Kidney (tissue), 22 donors: ENCODE data around the gene THEMIS. TPM values are rescaled to one million over a fixed set of nuclear protein-coding genes. Genes with fewer than 3 reads are reported as not detected.

Experiments
- DNase-seq, 5 donors: peaks; one replicate each; pipeline ENCODE4 v3.0.0-alpha.2; 2013 to 2020
- FAIRE-seq: peaks from 2 replicates; lab custom pipeline; 2012; peaks lifted over from hg19 to GRCh38; lab: Jason Lieb, UNC
- H3K27ac ChIP-seq, 2 donors: one replicate each; pipeline ENCODE4 v1.7.0; 2013; ENCODE audit warnings: low read depth in 2 of 2, low read length in 2 of 2, inconsistent platforms in 1 of 2
- H3K27me3 ChIP-seq: one replicate; pipeline ENCODE4 v1.7.1; 2013; ENCODE audit warnings: low read length, inconsistent platforms; ENCODE audit not compliant: control insufficient read depth, insufficient read depth
- H3K36me3 ChIP-seq, 3 donors: one replicate each; pipeline versions ENCODE4 v1.7.0 to v1.7.1; 2013; ENCODE audit warnings: low read length in 3 of 3, control low read depth in 1 of 3, inconsistent platforms in 1 of 3; ENCODE audit not compliant: insufficient read depth in 3 of 3, control insufficient read depth in 2 of 3
- H3K4me1 ChIP-seq, 3 donors: one replicate each; pipeline versions ENCODE4 v1.7.0 to v1.7.1; 2013; ENCODE audit warnings: low read length in 3 of 3, inconsistent platforms in 1 of 3, low read depth in 1 of 3; ENCODE audit not compliant: control insufficient read depth in 2 of 3, insufficient read depth in 2 of 3
- H3K4me3 ChIP-seq, 3 donors: one replicate each; pipeline versions ENCODE4 v1.7.0 to v1.8.1; 2013; ENCODE audit warnings: low read length in 3 of 3, control low read depth in 1 of 3, inconsistent platforms in 1 of 3
- H3K9ac ChIP-seq, 3 donors: one replicate each; pipeline versions ENCODE4 v1.7.0 to v1.7.1; 2013; ENCODE audit warnings: low read length in 3 of 3, control low read depth in 1 of 3, inconsistent platforms in 1 of 3
- H3K9me3 ChIP-seq, 3 donors: one replicate each; pipeline versions ENCODE4 v1.7.0 to v1.7.1; 2013; ENCODE audit warnings: low read length in 3 of 3, control low read depth in 1 of 3, inconsistent platforms in 1 of 3; ENCODE audit not compliant: control insufficient read depth in 2 of 3, insufficient read depth in 1 of 3
- intact Hi-C: fragments of 100-400 bp; cut with DNase I; formaldehyde crosslinking; loops from one replicate; pipeline ENCODE4 v1.11.1; 2022
- long read RNA-seq, 10 donors: library from polyadenylated mRNA in 1 of 10; unstranded in 1 of 10; transcript quantifications; one replicate each; pipeline ENCODE4 v2.0.0 and lab custom pipeline, GENCODE V29; 2021 to 2026
- polyA plus RNA-seq: library from polyadenylated mRNA; stranded (reverse); fragments of 350-450 nt; fragmentation: Illumina TruSeq; extraction: RNeasy Lipid Tissue Mini Kit (QIAGEN cat#74804); gene quantifications from one replicate; pipeline ENCODE4 v1.2.3, GENCODE V29; 2014; ENCODE audit warnings: low read depth, low replicate concordance; ENCODE audit not compliant: insufficient read depth
- total RNA-seq: library from RNA; stranded (reverse); fragmentation: NEBNext Ultra II Directional; extraction: Animal tissue kit (Norgen Biotek cat#: 25700); gene quantifications from one replicate; pipeline ENCODE4 v1.2.1, GENCODE V29; 2021
- TF ChIP-seq, protein P1 (sequence below): IDR thresholded peaks from 3 replicates; pipeline ENCODE4 v1.5.1; 2012; ENCODE audit warnings: mild to moderate bottlenecking, moderate library complexity, borderline replicate concordance; ENCODE audit not compliant: insufficient read depth; ENCODE audit errors: extremely low read depth
- donor health status: control.
- donor health status: control.
- donor health status: control.
- donor health status: control.
- donor health status: control.
- donor health status: DM: yes; HTN: yes; CAD: no.
- donor health status: Normal renal cell carcinoma (clear cell type).

Gene THEMIS, protein sequence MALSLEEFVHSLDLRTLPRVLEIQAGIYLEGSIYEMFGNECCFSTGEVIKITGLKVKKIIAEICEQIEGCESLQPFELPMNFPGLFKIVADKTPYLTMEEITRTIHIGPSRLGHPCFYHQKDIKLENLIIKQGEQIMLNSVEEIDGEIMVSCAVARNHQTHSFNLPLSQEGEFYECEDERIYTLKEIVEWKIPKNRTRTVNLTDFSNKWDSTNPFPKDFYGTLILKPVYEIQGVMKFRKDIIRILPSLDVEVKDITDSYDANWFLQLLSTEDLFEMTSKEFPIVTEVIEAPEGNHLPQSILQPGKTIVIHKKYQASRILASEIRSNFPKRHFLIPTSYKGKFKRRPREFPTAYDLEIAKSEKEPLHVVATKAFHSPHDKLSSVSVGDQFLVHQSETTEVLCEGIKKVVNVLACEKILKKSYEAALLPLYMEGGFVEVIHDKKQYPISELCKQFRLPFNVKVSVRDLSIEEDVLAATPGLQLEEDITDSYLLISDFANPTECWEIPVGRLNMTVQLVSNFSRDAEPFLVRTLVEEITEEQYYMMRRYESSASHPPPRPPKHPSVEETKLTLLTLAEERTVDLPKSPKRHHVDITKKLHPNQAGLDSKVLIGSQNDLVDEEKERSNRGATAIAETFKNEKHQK
- 3.3 TPM for total RNA-seq
- not detected for polyA plus RNA-seq
- long read RNA-seq, donor 1, result 0 reads
- long read RNA-seq, donor 2, result 0 reads
- long read RNA-seq, donor 3, result 0 reads
- long read RNA-seq, donor 4, result 0 reads
- long read RNA-seq, donor 5, result 0 reads
- long read RNA-seq, donor 6, result 0 reads
- long read RNA-seq, donor 7, result 0 reads
- long read RNA-seq, donor 8, result 0 reads
- long read RNA-seq, donor 9, result 0 reads
- long read RNA-seq, donor 10, result 0 reads

DNA sequence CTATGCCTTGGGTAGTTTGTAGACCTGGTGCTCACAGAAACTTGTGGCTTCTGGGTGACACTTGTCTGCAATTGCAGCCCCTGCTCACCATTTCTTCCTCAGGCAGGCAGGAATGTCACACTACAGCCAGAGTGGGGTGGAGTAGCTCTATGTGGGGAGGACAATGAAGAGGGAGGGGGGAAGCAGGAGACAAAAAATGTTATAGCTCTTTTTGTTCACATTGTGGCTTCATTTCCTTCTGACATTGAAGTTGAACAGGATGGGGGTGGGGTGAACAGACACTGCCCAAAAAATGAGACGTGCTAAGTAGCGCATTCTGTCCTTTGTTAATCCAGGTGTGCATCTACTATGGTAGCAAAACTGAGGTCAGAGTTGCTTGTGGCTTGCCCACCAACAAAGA, at the start of gene THEMIS:
TSS of gene THEMIS (minus strand) at position 124 of the 400 bp plus-strand sequence. CDS start 126 bp downstream, outside the sequence.
- FAIRE-seq, result no peak
- H3K9ac ChIP-seq, result no peak within 1 kb of the TSS
- no peak within 1 kb of the TSS for H3K27ac ChIP-seq
- no peaks in the 10 kb centered on the region for H3K27me3 ChIP-seq
- TF ChIP-seq, protein P1, sequence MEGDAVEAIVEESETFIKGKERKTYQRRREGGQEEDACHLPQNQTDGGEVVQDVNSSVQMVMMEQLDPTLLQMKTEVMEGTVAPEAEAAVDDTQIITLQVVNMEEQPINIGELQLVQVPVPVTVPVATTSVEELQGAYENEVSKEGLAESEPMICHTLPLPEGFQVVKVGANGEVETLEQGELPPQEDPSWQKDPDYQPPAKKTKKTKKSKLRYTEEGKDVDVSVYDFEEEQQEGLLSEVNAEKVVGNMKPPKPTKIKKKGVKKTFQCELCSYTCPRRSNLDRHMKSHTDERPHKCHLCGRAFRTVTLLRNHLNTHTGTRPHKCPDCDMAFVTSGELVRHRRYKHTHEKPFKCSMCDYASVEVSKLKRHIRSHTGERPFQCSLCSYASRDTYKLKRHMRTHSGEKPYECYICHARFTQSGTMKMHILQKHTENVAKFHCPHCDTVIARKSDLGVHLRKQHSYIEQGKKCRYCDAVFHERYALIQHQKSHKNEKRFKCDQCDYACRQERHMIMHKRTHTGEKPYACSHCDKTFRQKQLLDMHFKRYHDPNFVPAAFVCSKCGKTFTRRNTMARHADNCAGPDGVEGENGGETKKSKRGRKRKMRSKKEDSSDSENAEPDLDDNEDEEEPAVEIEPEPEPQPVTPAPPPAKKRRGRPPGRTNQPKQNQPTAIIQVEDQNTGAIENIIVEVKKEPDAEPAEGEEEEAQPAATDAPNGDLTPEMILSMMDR, result no peak
- DNase-seq, result no peak
- intact Hi-C loops, result no loop called here
- no peaks in the 10 kb centered on the region for H3K4me1 ChIP-seq
- no peak within 1 kb of the TSS for H3K4me3 ChIP-seq
- H3K9me3 ChIP-seq, result peaks cover 0 to 4% (median 0%) of the 10 kb centered on the region in 3 donors
- no peaks in the 10 kb centered on the region for H3K36me3 ChIP-seq

DNA sequence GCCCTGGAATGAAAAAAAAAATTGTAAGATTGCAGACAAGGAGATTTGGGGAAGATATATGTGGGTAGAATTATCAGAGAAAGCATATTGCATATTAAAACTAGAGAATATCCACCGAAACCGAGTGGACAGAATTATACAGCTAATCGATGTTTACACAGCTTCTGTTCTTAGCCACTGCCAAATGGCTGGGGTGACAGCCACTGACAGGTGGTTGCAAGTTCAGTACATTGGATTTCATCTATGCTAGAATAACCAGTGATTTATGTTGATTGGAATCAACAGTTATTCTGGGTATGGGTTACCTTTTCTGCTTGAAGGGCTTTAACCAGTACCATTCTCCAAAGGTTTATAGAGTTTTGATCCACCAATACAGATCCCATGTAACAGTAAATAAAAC, 48.4 kb upstream of the THEMIS start:
- Histone ChIP-seq H3K4me1 (no peaks in the 10 kb centered on the region), H3K36me3 (no peaks in the 10 kb centered on the region), H3K27me3 (no peaks in the 10 kb centered on the region), H3K9ac (no peak overlapping the region), H3K9me3 (no peaks in the 10 kb centered on the region), H3K27ac (no peak overlapping the region), H3K4me3 (no peak overlapping the region)
- no peak for FAIRE-seq
- no peak for DNase-seq
- TF ChIP-seq, protein P1, result no peak
- intact Hi-C loops, result no loop called here

DNA sequence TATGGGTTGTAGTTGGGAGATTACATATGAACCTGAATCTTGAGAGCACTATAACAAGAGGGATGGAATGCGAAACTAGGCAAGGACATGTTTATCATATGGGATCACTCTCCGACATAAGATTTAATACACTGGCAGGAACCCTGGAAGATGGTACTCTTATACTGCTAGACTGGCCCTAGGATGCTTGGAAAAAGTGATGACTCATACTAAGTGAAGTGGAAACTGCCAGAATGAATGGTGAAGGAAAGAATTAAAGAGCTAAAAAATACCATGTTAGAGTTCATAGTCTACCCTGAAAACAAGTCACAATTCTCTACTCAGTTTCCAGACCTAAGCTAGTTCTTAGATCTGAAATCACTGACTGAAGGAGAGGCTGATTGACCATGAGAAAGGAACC, 45.5 kb upstream of the THEMIS start:
- H3K27ac ChIP-seq, result no peak overlapping the region
- TF ChIP-seq, protein P1, result no peak
- H3K27me3 ChIP-seq, result no peaks in the 10 kb centered on the region
- H3K9me3 ChIP-seq, result no peaks in the 10 kb centered on the region
- intact Hi-C loops, result no loop called here
- no peak for DNase-seq
- H3K4me3 ChIP-seq, result no peak overlapping the region
- no peak for FAIRE-seq
- H3K4me1 ChIP-seq, result no peaks in the 10 kb centered on the region
- no peaks in the 10 kb centered on the region for H3K36me3 ChIP-seq
- H3K9ac ChIP-seq, result no peak overlapping the region
